Heart right ventricle (tissue), 16 donors: ENCODE measurements around the gene SLC22A2. TPM values are rescaled to one million over a fixed set of nuclear protein-coding genes. Genes with fewer than 3 reads are reported as not detected.

Experiments used
- ATAC-seq, 8 donors: fragments of 200-7000 bp; cut with Tn5 transposase; one replicate each; pipeline ENCODE4 v1.9.1; 2020; ENCODE audit warnings: mild to moderate bottlenecking in 8 of 8, moderate library complexity in 8 of 8, moderate number of reproducible peaks in 1 of 8
- DNase-seq, 2 donors: peaks; one replicate each; pipeline ENCODE4 v3.0.0-alpha.2; 2020
- H3K27ac ChIP-seq, 10 donors: fragments of 200-600 bp; sonication (generic) in 2 of 10; one replicate each; pipeline versions ENCODE4 v1.5.0 to v1.8.0; 2020 to 2022; ENCODE audit warnings: mild to moderate bottlenecking in 3 of 10
- H3K27me3 ChIP-seq, 7 donors: fragments of 200-600 bp; one replicate each; pipeline ENCODE4 v1.8.0; 2021 to 2022; ENCODE audit warnings: mild to moderate bottlenecking in 2 of 7
- H3K36me3 ChIP-seq, 9 donors: fragments of 200-600 bp; sonication (generic) in 1 of 9; one replicate each; pipeline versions ENCODE4 v1.5.0 to v1.8.0; 2020 to 2022; ENCODE audit warnings: mild to moderate bottlenecking in 2 of 9
- H3K4me1 ChIP-seq, 9 donors: fragments of 200-600 bp; sonication (generic) in 1 of 9; one replicate each; pipeline versions ENCODE4 v1.5.0 to v1.8.0; 2020 to 2022; ENCODE audit warnings: mild to moderate bottlenecking in 4 of 9
- H3K4me3 ChIP-seq, 10 donors: fragments of 200-600 bp; sonication (generic) in 2 of 10; one replicate each; pipeline versions ENCODE4 v1.5.0 to v1.8.0; 2020 to 2022; ENCODE audit warnings: mild to moderate bottlenecking in 7 of 10, moderate library complexity in 2 of 10
- H3K9me3 ChIP-seq, 11 donors: fragments of 200-600 bp in 10 of 11; sonication (generic) in 2 of 11; one replicate each; pipeline versions ENCODE4 v1.5.0 to v1.8.0; 2013 to 2022; ENCODE audit warnings: mild to moderate bottlenecking in 2 of 11, control low read depth in 1 of 11, moderate library complexity in 1 of 11
- CTCF ChIP-seq, 9 donors: fragments of 200-600 bp; sonication (generic) in 2 of 9; IDR thresholded peaks; one replicate each; pipeline versions ENCODE4 v1.5.0 to v1.8.0; 2021 to 2022; ENCODE audit warnings: antibody characterized with exemption in 9 of 9, mild to moderate bottlenecking in 5 of 9, moderate library complexity in 1 of 9
- WGBS, 2 donors: extraction: QIAGEN DNeasy Blood & Tissue Kit; methylation state at CpG; one replicate each; pipeline ENCODE4 v1.1.7; 2013; ENCODE audit warnings: inconsistent platforms in 1 of 2; 5-methylcytosine and 5-hydroxymethylcytosine counted together
- intact Hi-C, 10 donors: fragments of 100-400 bp; cut with DNase I; formaldehyde crosslinking; loops; one replicate each; pipeline versions ENCODE4 v1.11.1 to v1.14.2; 2022
- polyA plus RNA-seq, 2 donors: library from polyadenylated mRNA; stranded (reverse); fragments of 200-250 nt; gene quantifications; one replicate each; pipeline ENCODE4 v1.2.3, GENCODE V29; 2013
- total RNA-seq, 10 donors: library from RNA; stranded (reverse); fragmentation: NEBNext Ultra II Directional in 3 of 10; extraction: Animal tissue kit (Norgen Biotek cat#: 25700) in 3 of 10; gene quantifications; one replicate each; pipeline versions ENCODE4 v1.2.1 to v1.2.4, GENCODE V29; 2021 to 2023
- donor health status: Arrhythmogenic right ventricular cardiomyopathy.
- donor health status: ischemic (EF 13 %, LVEDD 7.1; RV severe dilation, severe dysfunction).
- donor health status: healthy with polysubstance abuse.
- donor health status: DM: no; HTN: yes; CAD: no.
- donor health status: DM: no; HTN: no; CAD: no.
- donor health status: ischemic (EF 25% LVEDD 6.9; RV normal size, moderate dysfunction).
- donor health status: ischemic (EF 25% LVEDD 5.7; RV mildly dilated, moderate dysfunction).
- donor health status: healthy.
- donor health status: DM: yes; HTN: yes; CAD: no.
- donor health status: Ischemic cardiomyopathy.
- donor health status: ischemic (EF 35%, LVEDD 5.7; RV mildly dilated, moderate dysfunction).
- donor health status: nonischemic (EF 11% LVEDD 7.7; RV severe dilation, severe dysfunction).
- donor health status: DM: yes; HTN: yes; CAD: no.
- donor health status: PGD.
- donor health status: ischemic (EF 29% LVEDD 5.4; RV normal size, mild dysfunction).
- donor health status: nonischemic (EF 23%, LVEDD 6.1; RV moderate dilation, normal function).

SLC22A2 gene
- total and polyA plus RNA-seq, 12 donors = not detected

- Histone ChIP-seq H3K9me3 (no peaks in the 10 kb centered on the region), H3K27ac (no peak overlapping the region), H3K4me1 (peaks cover 0 to 4% (median 0%) of the 10 kb centered on the region in 9 donors), H3K36me3 (no peaks in the 10 kb centered on the region), H3K27me3 (peaks cover 0 to 10% (median 4%) of the 10 kb centered on the region in 7 donors), H3K4me3 (no peak overlapping the region)
- DNase-seq (no peak), ATAC-seq (no peak)
- TF ChIP-seq CTCF (IDR thresholded peaks at IDR 0.05) = no peak
- intact Hi-C loops = no loop called here
- WGBS, 2 donors = 75 to 80% methylated on average over 6 of the region's 6 CpGs
Measured at GRCh38 chr6:160297310-160297709, 38.7 kb upstream of the SLC22A2 start.

GRCh38 chr6:160293844-160294243 lies 35.2 kb upstream of the SLC22A2 start:
- Histone ChIP-seq H3K4me1 (no peaks in the 10 kb centered on the region), H3K27me3 (peaks cover 0 to 9% (median 4%) of the 10 kb centered on the region in 7 donors), H3K4me3 (no peak overlapping the region), H3K27ac (no peak overlapping the region), H3K9me3 (no peaks in the 10 kb centered on the region), H3K36me3 (no peaks in the 10 kb centered on the region)
- 51 to 58% methylated on average over 8 of the region's 8 CpGs for WGBS, 2 donors
- DNase-seq = no peak
- intact Hi-C loops = no loop called here
- ATAC-seq = no peak
- no peak for TF ChIP-seq CTCF (IDR thresholded peaks at IDR 0.05)

GRCh38 chr6:160285541-160286105 lies 27.0 kb upstream of the SLC22A2 start:
- DNase-seq (no peak), ATAC-seq (no peak)
- 0 to 12% methylated on average over 1 of the region's 1 CpG for WGBS, 2 donors
- intact Hi-C loops = no loop called here
- no peak overlapping the region for H3K4me3 ChIP-seq
- TF ChIP-seq CTCF (IDR thresholded peaks at IDR 0.05) = no peak
- H3K9me3 ChIP-seq = no peaks in the 10 kb centered on the region
- peaks cover 0 to 14% (median 0%) of the 10 kb centered on the region in 7 donors for H3K27me3 ChIP-seq
- no peaks in the 10 kb centered on the region for H3K4me1 ChIP-seq
- H3K36me3 ChIP-seq = no peaks in the 10 kb centered on the region
- H3K27ac ChIP-seq = no peak overlapping the region

GRCh38 chr6:160284575-160284974 lies 26.0 kb upstream of the SLC22A2 start:
- intact Hi-C loops = no loop called here
- Histone ChIP-seq H3K36me3 (no peaks in the 10 kb centered on the region), H3K27me3 (peaks cover 0 to 14% (median 0%) of the 10 kb centered on the region in 7 donors), H3K4me1 (no peaks in the 10 kb centered on the region), H3K4me3 (no peak overlapping the region), H3K27ac (no peak overlapping the region), H3K9me3 (peaks cover 0 to 7% (median 0%) of the 10 kb centered on the region in 11 donors)
- ATAC-seq (no peak), DNase-seq (no peak)
- WGBS, 2 donors = 69 to 84% methylated on average over 2 of the region's 2 CpGs
- TF ChIP-seq CTCF (IDR thresholded peaks at IDR 0.05) = no peak
